HG03432 (cell line): ENCODE data around the gene ZFR2.
"Not testable (repeated sequence)": the region's sequence is repeated elsewhere in the genome, so short reads cannot be mapped to it uniquely, and the experiment has no call there.

ENCODE experiments used
- ATAC-seq: cut with Tn5 transposase; IDR thresholded peaks from one replicate; pipeline ENCODE4 v1.9.1; 2021; ENCODE audit warnings: mild to moderate bottlenecking, moderate library complexity; ENCODE audit not compliant: unreplicated experiment

The ZFR2 gene

GRCh38 chr19:3868770-3869456 lies at the start of gene ZFR2:
ZFR2 (minus strand) TSS chr19:3869038; CDS start chr19:3869017, 21 bp downstream.
- ATAC-seq, result no peak

DNA sequence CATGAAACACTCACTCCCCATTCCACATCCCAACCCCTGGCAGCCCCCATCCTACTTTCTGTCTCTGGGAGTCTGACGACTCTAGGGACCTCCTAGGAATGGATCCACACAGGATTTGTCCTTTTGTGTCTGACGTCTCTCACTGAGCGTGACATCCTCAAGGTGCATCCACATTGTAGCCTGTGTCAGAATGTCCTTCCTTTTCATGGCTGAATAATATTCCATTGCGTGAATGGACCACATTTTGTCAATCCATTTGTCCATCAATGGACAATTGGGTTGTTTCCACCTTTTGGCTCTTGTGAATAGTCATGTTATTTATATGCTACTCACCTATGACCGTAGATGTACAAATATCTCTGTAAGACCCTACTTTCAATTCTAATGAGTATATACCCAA lies 47.2 kb upstream of the ZFR2 start:
- ATAC-seq, result no peak

DNA sequence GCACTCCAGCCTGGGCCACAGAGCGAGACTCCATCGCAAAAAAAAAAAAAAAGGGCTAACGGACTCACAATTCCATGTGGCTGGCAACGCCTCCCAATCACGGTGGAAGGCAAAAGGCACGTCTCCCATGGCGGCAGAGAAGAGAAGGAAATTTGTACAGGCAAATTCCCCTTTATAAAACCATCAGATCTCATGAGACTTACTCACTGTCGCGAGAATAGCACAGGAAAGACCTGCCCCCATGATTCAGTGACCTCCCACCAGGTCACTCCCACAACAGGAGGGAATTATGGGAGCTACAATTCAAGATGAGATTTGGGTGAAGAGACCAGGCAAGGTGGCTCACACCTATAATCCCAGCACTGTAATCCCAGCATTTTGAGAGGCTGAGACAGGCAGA lies 45.4 kb upstream of the ZFR2 start:
- no peak for ATAC-seq

DNA sequence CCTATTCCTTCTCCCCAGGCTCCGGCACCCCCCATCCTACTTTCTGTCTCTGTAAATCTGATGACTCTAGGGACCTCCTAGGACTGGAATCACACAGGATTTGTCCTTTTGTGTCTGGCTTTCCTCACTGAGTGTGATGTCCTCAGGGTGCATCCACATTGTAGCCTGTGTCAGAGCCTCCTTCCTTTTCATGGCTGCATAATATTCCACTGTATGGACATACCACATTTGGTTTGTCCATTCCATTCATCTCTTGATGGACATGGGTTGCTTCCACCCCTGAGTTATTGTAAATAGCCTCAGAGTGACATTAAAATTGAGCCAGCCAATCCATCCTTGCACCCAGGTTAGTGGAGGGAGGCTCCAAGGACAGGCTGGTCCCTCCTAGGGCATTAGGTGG lies 41.3 kb upstream of the ZFR2 start:
- ATAC-seq, result no peak

- no peak for ATAC-seq
Measured at GRCh38 chr19:3908266-3909054, 39.6 kb upstream of the ZFR2 start.

DNA sequence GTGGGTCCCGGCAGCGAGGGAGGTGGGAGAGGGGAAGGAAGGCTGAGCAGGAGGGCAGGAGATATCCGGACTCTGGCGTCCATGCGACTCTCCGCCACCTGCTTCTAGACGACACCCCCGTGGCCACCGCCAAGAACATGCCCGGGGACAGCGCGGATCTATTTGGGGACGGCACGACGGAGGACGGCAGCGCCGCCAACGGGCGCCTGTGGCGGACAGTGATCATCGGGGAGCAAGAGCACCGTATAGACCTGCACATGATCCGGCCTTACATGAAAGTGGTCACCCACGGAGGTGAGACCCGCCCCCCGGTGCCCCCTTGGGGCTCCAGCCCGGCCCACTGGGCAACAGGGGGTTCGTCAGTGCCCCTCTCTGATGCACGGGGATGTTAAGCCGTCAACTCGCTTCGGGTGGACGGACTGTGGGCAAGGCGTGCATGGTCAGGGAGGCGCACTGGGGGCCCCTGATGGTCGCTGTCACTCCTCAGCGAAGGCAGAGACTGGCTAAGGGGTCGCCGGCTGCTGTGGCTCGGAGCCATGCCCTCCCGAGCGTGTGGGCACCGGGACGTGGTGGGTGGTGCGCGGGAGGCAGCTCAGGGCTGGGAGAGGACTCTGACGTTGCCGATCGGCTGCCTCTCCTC lies 38.9 kb upstream of the ZFR2 start:
- ATAC-seq, result no peak

DNA sequence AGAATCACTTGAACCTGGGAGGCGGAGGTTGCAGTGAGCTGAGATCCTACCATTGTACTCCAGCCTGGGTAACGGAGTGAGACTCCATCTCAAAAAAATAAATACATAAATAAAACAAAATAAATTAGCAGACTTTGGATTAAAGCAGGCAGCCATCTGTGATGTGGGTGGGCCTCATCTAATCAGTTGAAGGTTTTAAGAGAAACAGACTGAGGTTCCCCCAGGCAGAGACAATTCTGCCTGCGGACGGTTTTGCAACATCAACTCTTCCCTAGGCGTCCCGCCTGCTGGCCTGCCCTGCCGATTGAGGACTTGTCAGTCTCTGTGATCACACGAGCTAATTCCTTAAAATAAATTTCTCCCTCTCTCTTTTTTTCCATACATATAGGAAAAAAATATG lies 35.4 kb upstream of the ZFR2 start:
- no peak for ATAC-seq

- no peak for ATAC-seq
Measured at GRCh38 chr19:3902317-3902973, 33.6 kb upstream of the ZFR2 start.

DNA sequence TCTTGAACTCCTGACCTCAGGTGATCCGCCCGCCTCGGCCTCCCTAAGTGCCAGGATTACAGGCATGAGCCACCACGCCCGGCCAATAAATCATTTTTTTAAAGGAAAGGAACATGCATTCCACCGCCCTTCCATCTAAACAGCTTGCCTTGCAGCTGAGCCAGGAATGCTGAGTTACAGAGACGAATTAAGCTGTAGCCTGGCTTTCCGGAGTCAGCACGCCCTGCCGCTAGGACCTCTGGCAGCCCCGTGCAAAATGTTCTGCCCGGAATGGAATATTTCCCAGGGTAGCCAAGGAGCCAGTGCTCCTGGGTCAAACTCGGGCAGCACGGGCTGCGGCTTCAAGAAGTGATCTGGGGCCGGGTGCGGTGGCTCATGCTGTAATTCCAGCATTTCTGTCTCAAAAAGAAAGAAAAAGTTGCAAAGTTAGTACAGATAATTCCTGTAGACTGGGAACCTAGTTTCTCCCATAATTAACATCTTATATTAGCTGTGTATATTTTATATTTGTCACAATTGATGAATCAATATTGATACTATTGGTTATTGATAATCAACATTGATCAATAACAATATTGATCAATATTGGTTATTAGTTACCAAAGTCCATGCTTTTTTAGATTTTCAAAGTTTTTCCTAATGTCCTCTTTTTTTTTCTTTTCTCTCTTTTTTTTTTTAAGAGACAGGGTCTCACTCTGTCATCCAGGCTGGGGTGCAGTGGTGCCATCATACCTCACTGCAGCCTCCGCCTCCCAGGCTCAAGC lies 30.9 kb upstream of the ZFR2 start:
- ATAC-seq, result no peak

GRCh38 chr19:3898426-3898825 lies 29.6 kb upstream of the ZFR2 start:
- no peak for ATAC-seq

- no peak for ATAC-seq
Measured at GRCh38 chr19:3897936-3898335, 29.1 kb upstream of the ZFR2 start.

GRCh38 chr19:3895788-3896187 lies 26.9 kb upstream of the ZFR2 start:
- ATAC-seq, result no peak

GRCh38 chr19:3894959-3895358 lies 26.1 kb upstream of the ZFR2 start:
- ATAC-seq, result not testable (repeated sequence)

DNA sequence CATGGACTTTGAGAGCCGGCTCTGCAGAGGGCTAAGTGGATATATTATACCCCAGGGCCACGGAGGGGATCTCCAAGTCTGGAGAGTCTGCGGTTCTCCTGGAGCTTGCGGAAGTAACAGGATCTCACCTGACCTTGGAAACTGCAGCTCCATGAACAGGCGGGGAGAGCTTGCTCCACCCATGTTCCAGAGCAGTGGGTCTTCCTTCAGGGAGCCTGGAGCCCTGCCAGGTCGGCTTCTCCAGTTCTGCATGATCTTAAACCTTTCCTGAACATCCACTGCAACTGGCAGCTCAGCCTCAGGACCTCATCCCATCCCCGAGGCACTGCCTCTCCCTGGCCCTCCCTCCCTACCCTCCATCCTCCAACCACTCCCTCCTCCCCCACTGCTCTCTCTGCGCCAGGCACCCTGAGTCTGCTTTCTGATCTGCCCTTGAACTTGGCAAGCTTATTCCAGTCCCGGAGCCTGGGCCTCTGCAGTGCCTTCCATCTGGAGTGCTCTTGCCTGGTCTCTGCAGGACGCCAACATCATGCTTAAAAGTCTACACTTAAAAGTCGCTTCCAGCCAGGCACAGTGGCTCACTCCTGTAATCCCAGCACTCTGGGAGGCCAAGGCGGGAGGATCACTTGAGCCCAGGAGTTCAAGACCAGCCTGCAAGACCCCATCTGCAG lies 24.8 kb upstream of the ZFR2 start:
- no peak for ATAC-seq

DNA sequence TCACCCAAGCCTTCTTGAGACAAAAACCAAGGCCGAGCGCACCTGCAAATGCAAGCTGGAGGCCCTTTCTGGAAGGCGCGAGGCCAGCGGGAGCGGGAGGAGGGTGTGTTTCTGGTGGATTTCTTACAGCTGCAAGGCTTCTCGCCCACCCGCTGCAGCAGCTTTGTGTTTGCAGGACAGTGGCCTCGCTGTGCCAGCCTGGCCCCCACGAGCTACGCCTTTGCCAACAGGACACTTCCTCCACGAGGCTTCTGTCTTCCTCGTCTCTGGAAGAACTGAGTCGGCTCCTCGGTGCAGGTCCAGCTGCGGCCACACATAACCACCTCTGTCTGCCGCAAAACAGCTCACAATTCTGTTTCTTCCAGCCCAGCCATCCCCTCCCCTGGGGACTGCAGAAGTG lies 21.8 kb upstream of the ZFR2 start:
- ATAC-seq, result no peak

DNA sequence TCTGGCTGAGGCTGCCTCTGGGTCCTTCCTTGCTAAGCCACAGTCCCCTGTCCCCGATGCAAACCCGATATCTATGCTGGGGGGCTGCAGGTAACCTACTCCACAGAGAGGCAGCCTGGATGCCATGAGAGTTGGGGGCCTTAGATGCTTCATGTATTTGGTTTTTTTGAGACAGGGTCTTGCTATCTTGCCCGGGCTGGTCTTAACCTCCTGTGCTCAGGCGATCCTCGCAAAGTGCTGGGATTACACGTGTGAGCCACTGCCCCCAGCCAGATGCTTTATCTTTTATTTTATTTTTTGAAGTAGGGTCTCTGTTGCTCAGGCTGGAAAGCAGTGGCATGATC lies 13.2 kb upstream of the ZFR2 start:
- ATAC-seq, result no peak

DNA sequence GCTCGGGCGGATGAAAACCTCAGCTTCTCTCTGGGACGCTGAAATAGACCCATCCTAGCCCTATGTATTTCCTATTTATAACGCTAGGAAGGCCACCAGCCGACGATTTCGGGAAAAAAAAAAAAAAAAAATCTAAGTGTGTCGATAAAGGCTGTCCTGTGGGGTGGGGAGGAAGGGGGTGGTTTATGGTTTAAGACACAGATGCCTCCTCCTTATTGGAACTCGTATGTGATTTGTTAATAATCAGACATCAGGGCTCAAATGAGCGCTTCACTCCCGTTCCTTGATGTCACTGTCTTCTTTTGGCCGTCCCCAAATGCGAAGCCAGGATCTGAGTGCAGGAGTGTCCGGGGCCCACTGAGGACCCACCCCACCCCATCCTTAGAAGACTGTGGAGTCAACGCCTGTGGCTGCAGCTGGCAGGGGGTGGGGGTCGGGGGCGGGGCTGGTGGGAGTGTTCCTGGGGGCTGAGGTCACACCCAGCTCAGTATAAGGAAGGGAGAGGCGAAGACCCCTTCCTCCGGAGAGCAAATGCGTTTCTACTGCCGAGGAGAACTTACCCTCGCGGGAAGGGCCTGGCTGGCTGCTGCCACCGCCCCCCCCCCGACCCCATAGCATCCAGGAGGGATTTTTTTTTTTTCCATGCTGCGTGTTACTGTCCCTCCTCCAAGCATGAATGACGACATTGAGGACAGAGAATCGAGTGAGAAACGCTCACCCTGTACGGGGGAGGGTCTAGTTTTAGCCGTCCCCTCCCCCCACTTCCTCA lies 12.6 kb upstream of the ZFR2 start:
- ATAC-seq, result no peak

- no peak for ATAC-seq
Measured at GRCh38 chr19:3880471-3881271, 11.8 kb upstream of the ZFR2 start, which contains the start of gene ATCAY. ATCAY (plus strand) TSS chr19:3880685; CDS start chr19:3885768, 5,083 bp downstream.

GRCh38 chr19:3879656-3880055 lies 10.8 kb upstream of the ZFR2 start:
- ATAC-seq, result no peak
